HG03045 (cell line): ENCODE measurements around the gene STAC.
"Not testable (repeated sequence)": the region's sequence is repeated elsewhere in the genome, so short reads cannot be mapped to it uniquely, and the experiment has no call there.

Experiments
- ATAC-seq: cut with Tn5 transposase; IDR thresholded peaks from one replicate; pipeline ENCODE4 v1.9.1; 2021; ENCODE audit warnings: mild to moderate bottlenecking, moderate library complexity; ENCODE audit not compliant: unreplicated experiment

STAC gene

GRCh38 chr3:36411587-36411986 lies 31.3 kb downstream of the STAC start:
- ATAC-seq = no peak

DNA sequence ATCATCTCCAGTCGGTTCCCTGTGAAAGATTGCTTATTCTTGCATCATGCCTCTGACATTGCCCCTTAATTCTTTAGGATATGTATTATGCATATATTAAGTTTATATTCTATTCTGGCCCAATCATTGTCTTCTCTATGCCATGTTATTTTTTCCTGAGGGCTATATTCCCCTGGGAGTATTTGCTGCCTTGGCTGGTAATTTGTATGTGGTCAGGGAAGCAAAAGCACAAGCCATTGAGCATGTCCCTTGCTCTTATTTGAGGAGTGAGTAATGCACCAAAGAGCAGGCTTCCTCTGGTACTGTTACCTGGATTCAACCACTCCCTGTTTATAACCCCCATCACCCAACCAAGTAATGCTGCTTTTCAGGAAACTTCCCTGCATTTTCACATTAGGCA lies 36.3 kb downstream of the STAC start:
- ATAC-seq = no peak

GRCh38 chr3:36417237-36417636 lies 36.9 kb downstream of the STAC start:
- ATAC-seq = no peak

DNA sequence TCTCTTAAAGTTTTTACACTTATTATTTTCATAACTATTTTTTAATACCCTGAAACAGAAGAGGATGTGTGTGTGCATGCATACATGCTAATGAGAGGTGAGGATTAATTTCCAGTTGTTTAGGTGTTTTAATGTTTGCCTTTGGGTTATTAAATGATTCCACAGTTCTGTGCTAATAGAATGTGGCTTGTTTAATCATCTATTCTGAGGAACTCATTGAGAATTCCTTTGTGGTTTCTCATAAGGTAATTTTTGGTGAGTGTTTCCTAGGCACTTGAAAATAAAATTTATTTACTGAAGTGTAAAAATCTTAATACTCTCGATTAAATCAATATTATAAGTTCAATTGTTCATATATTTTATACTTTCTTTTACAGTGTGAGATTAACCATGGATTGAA lies 38.0 kb downstream of the STAC start:
- ATAC-seq = no peak

DNA sequence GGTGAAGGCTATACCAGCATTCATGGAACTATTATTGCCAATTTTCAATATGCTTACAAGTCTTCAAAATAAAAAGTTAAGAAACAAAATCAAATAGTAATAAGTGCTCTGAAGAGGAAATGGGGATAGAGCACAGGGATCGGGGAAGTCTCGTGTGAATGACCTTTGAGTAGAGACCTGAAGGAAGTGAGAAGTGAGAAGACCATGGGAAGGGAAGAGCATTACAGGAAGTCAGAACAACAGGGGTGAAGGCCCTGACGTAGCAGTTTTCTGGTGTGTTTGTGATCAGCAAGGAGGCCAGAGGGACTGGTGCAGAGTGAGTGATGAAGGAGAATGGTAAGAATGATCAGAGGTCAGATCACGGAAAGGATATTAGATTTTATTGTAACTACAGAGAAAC lies 48.1 kb downstream of the STAC start:
- ATAC-seq = no peak

GRCh38 chr3:36429986-36430485 lies 49.7 kb downstream of the STAC start:
- ATAC-seq = no peak

GRCh38 chr3:36433511-36433910 lies 53.2 kb downstream of the STAC start:
- ATAC-seq = no peak

- no peak for ATAC-seq
Measured at GRCh38 chr3:36434687-36435426, 54.6 kb downstream of the STAC start.

DNA sequence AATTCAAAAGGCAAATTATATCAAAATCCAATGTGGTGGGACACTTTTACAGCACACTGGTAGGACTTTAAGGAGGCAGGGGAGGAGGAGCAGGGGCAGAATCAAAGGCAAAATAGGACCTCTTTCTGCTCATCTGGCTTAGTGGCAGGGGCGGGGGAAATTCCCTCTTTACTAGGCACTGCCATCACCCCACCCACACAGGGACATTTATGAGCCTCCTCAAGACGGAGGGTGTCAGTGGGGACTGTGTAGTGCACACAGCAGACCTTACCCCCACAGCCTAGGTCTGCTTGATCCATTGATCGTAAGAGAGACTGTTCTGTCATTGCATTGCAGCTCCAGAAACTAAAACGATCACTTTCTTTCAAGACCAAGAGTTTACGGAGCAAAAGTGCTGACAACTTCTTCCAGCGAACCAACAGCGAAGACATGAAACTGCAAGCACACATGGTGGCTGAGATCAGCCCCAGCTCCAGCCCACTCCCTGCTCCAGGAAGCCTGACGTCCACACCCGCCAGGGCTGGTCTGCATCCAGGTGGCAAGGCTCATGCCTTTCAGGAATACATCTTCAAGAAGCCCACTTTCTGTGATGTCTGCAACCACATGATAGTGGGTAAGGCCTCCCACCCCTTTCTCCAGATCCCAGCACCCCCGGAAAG lies 62.9 kb downstream of the STAC start:
- no peak for ATAC-seq

DNA sequence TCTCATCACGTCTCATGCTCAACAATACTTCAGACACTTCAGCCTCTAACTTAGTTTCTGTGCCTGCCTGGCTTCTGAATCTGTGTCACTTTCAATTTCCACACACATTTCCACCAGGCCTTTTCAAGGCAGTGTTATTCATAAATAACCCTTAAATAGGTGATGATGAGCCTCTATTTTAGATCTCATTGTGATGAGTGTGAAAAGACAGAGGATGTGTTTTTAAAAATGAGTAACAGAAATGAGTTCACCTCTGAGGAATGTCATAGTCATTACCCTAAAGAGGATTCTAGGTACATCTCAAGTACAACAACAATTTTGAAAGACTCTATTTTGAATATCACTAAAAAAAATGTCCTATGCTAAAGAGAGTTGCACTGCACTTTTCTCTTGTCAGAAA lies 64.6 kb downstream of the STAC start:
- ATAC-seq = no peak

GRCh38 chr3:36446276-36446675 lies 66.0 kb downstream of the STAC start:
- no peak for ATAC-seq

DNA sequence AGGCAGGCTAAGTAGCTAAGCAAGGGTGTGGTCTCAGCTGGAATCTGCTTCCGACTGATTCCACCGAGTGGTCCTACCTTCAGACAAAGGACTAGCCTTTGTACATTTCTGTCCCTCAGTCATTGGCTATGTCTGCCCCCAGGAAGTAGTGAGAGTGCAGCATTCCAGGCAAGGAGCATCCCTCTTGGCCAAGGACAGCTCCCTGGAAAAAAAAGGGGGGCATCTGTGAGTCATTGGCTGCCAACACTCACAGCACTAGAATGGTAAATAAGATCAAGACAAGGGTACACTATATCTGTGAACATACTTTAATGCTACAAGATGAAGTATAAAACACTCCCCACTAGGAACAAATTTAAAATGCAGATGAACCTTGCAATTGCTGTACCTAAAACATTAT lies 66.8 kb downstream of the STAC start:
- ATAC-seq = no peak

GRCh38 chr3:36451816-36452215 lies 71.5 kb downstream of the STAC start:
- no peak for ATAC-seq

GRCh38 chr3:36453213-36453612 lies 72.9 kb downstream of the STAC start:
- not testable (repeated sequence) for ATAC-seq

- ATAC-seq = not testable (repeated sequence)
Measured at GRCh38 chr3:36453896-36454295, 73.6 kb downstream of the STAC start.

- ATAC-seq = no peak
Measured at GRCh38 chr3:36455406-36455805, 75.1 kb downstream of the STAC start.

GRCh38 chr3:36456784-36457183 lies 76.5 kb downstream of the STAC start:
- no peak for ATAC-seq

GRCh38 chr3:36457667-36458066 lies 77.4 kb downstream of the STAC start:
- ATAC-seq = no peak

DNA sequence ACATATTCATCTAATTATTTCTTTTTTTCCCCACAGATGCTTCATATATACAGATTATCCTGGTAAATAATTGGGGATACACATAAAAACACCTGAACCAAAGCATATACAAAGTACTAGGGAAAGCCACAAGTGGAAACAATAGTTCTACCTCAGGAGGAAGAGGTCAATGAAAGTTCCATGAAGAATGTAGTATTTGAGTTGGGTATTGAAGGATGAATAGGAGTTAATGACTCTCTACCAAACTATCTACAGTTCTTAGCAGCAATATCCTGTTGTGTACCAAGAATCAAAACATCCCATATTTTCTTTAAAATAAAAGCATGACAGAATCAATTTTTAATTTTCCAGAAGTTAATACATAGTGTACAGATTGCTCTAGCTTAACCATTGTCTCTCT lies 78.9 kb downstream of the STAC start:
- no peak for ATAC-seq

DNA sequence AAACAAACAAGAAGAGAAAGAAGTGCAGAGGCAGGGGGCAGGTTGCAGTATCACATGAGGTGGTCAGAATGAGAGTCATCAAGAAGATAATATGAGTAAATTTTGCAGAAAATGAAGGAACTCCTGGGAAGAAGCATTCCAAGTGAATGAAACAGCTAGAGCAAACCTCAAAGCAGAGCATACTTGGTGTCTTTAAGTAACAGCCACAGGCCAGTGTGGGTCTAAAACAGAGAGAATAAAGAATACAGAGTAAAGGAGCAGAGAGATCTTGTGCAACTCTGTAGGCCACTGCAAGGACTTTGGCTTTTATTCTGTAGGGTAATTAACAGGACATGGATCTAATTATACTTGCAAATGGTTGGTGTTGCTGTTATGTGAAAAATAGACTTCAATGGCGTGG lies 81.3 kb downstream of the STAC start:
- no peak for ATAC-seq

GRCh38 chr3:36472045-36472444 lies 91.7 kb downstream of the STAC start:
- not testable (repeated sequence) for ATAC-seq

GRCh38 chr3:36475558-36475957 lies 95.3 kb downstream of the STAC start:
- no peak for ATAC-seq
